CD14-positive monocyte (primary cell): ENCODE results near the gene IGFN1. TPM values are rescaled to one million over a fixed set of nuclear protein-coding genes. Genes with fewer than 3 reads are reported as not detected.

Experiments
- DNase-seq, 3 donors: peaks; one replicate each; pipeline ENCODE4 v3.0.0-alpha.2; 2011 to 2022
- H2AFZ ChIP-seq: 2 replicates; pipeline ENCODE4 v1.6.0; 2012; ENCODE audit warnings: mild to moderate bottlenecking, low read depth, low read length, inconsistent platforms; ENCODE audit not compliant: insufficient read depth, poor library complexity, severe bottlenecking
- H3K27ac ChIP-seq, 2 donors: 1 replicate in 1 of 2; 2 replicates in 1 of 2; pipeline ENCODE4 v1.5.1; 2012 to 2013; ENCODE audit warnings: low read length in 2 of 2, control low read depth in 1 of 2, inconsistent platforms in 1 of 2, low read depth in 1 of 2, mild to moderate bottlenecking in 1 of 2
- H3K27me3 ChIP-seq, 2 donors: one replicate each; pipeline versions ENCODE4 v1.6.0 to v1.6.1; 2011 to 2013; ENCODE audit warnings: low read length in 2 of 2; ENCODE audit not compliant: control insufficient read depth in 2 of 2, insufficient read depth in 2 of 2
- H3K36me3 ChIP-seq, 2 donors: replicated peaks in 1 of 2; 1 replicate in 1 of 2; 2 replicates in 1 of 2; pipeline versions ENCODE4 v1.5.1 to v1.6.1; 2012 to 2013; ENCODE audit warnings: low read length in 2 of 2, control low read depth in 1 of 2, inconsistent platforms in 1 of 2, mild to moderate bottlenecking in 1 of 2; ENCODE audit not compliant: insufficient read depth in 2 of 2, control insufficient read depth in 1 of 2
- H3K4me1 ChIP-seq, 2 donors: 1 replicate in 1 of 2; 2 replicates in 1 of 2; pipeline versions ENCODE4 v1.5.1 to v1.6.1; 2012 to 2013; ENCODE audit warnings: low read length in 2 of 2, control low read depth in 1 of 2, inconsistent platforms in 1 of 2, mild to moderate bottlenecking in 1 of 2, moderate library complexity in 1 of 2; ENCODE audit not compliant: insufficient read depth in 2 of 2, control insufficient read depth in 1 of 2
- H3K4me2 ChIP-seq: replicated peaks from 2 replicates; pipeline ENCODE3; 2012; ENCODE audit warnings: low read length, moderate library complexity, mild to moderate bottlenecking; ENCODE audit not compliant: poor library complexity, severe bottlenecking; ENCODE audit errors: extremely low read depth
- H3K4me3 ChIP-seq, 3 experiments: fragments of 200-600 bp in 1 of 3; sonication (generic) in 1 of 3; replicated peaks in 1 of 3; 1 replicate in 2 of 3; 2 replicates in 1 of 3; pipeline ENCODE4 v1.5.1; 2011 to 2013; ENCODE audit warnings: low read length in 3 of 3, mild to moderate bottlenecking in 3 of 3, control low read depth in 2 of 3, low read depth in 2 of 3, inconsistent platforms in 1 of 3, moderate library complexity in 1 of 3
- H3K79me2 ChIP-seq: 2 replicates; pipeline ENCODE4 v1.6.0; 2012; ENCODE audit warnings: mild to moderate bottlenecking, control low read depth, inconsistent platforms, low read length, moderate library complexity; ENCODE audit not compliant: insufficient read depth
- H3K9ac ChIP-seq: 2 replicates; pipeline ENCODE4 v1.6.0; 2017; ENCODE audit warnings: low read length, mild to moderate bottlenecking; ENCODE audit not compliant: insufficient read depth, poor library complexity, severe bottlenecking
- H3K9me3 ChIP-seq, 2 donors: replicated peaks in 1 of 2; 1 replicate in 1 of 2; 2 replicates in 1 of 2; pipeline versions ENCODE4 v1.5.1 to v1.6.1; 2012 to 2013; ENCODE audit warnings: low read length in 2 of 2, control low read depth in 1 of 2; ENCODE audit not compliant: control insufficient read depth in 1 of 2, insufficient read depth in 1 of 2
- H4K20me1 ChIP-seq: 2 replicates; pipeline ENCODE4 v1.6.0; 2012; ENCODE audit warnings: mild to moderate bottlenecking, low read length, control low read depth, moderate library complexity; ENCODE audit not compliant: insufficient read depth
- H3K27ac Mint-ChIP-seq, 7 donors: one replicate each; pipeline ENCODE4 v1.8.0; 2020; ENCODE audit warnings: mild to moderate bottlenecking in 7 of 7, mixed read lengths in 7 of 7, moderate library complexity in 6 of 7, inconsistent platforms in 2 of 7
- H3K27me3 Mint-ChIP-seq, 3 donors: one replicate each; pipeline ENCODE4 v1.8.0; 2021 to 2022; ENCODE audit warnings: low read depth in 3 of 3, mild to moderate bottlenecking in 3 of 3, mixed read lengths in 3 of 3, moderate library complexity in 3 of 3, inconsistent platforms in 1 of 3
- H3K36me3 Mint-ChIP-seq, 2 donors: one replicate each; pipeline ENCODE4 v1.8.0; 2020; ENCODE audit warnings: mixed read lengths in 2 of 2, inconsistent platforms in 1 of 2, mild to moderate bottlenecking in 1 of 2
- H3K4me1 Mint-ChIP-seq: one replicate; pipeline ENCODE4 v1.8.0; 2020; ENCODE audit warnings: mild to moderate bottlenecking, mixed read lengths
- H3K4me3 Mint-ChIP-seq, 2 donors: one replicate each; pipeline ENCODE4 v1.8.0; 2020; ENCODE audit warnings: mild to moderate bottlenecking in 2 of 2, mixed read lengths in 2 of 2, moderate library complexity in 1 of 2
- H3K9me3 Mint-ChIP-seq, 7 donors: one replicate each; pipeline ENCODE4 v1.8.0; 2020 to 2022; ENCODE audit warnings: mixed read lengths in 7 of 7, mild to moderate bottlenecking in 6 of 7, moderate library complexity in 6 of 7, inconsistent platforms in 2 of 7
- WGBS: methylation state at CpG from one replicate; pipeline ENCODE4 v1.1.5; 2013; ENCODE audit warnings: missing lambda C conversion rate; ENCODE audit not compliant: insufficient coverage; 5-methylcytosine and 5-hydroxymethylcytosine counted together
- intact Hi-C, 2 donors: fragments of 100-400 bp; cut with micrococcal nuclease; formaldehyde crosslinking; loops; one replicate each; pipeline versions ENCODE4 v1.15.0 to v1.15.1; 2023
- polyA plus RNA-seq, 3 donors: library from polyadenylated mRNA; depleted of rRNA in 1 of 3; unstranded in 2 of 3; stranded (reverse) in 1 of 3; fragments of 300-500 nt in 2 of 3; fragments of >200 nt in 1 of 3; fragmentation: Illumina TruSeq in 2 of 3; gene quantifications; 1 replicate in 2 of 3; 2 replicates in 1 of 3; pipeline ENCODE4 v1.2.3, GENCODE V29; 2012 to 2021
- TF ChIP-seq, protein P1 (sequence below): fragments of 200-600 bp; IDR thresholded peaks from one replicate; pipeline ENCODE4 v1.8.0; 2022; ENCODE audit warnings: antibody characterized with exemption, mild to moderate bottlenecking

Gene IGFN1
- polyA plus RNA-seq, 3 donors: not detected

DNA sequence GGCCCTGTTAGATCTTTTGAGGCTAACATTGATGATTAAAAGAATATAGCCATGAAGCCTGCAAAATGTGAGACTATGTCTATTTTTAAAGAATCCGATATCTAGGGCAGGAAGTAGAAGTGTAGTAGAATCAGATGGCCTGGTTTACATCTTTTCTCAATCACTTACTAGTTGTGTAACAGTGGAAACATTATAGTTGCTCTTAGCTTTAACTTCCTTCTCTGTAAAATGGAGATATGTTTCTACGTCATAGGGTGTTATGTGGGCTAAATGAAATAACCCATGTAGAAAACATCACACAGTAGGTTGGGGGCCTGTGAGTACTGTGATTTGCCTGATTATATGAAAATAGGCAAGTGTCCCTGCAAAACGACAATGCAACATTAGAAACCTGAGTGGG is 4.4 kb upstream of the IGFN1 start:
- H3K27me3 ChIP-seq: peaks cover 0 to 4% of the 10 kb centered on the region in 2 donors
- no peak overlapping the region for H3K4me3 ChIP-seq
- no peak overlapping the region for H3K9ac ChIP-seq
- peak in 2 of 3 donors; percentile 23 to 61 for DNase-seq
- H3K4me3 Mint-ChIP-seq: no peak overlapping the region
- peaks cover 8% of the 10 kb centered on the region for H3K4me1 Mint-ChIP-seq
- H3K27ac Mint-ChIP-seq: no peak overlapping the region
- WGBS: 100% methylated on average over 1 of the region's 3 CpGs
- no peaks in the 10 kb centered on the region for H3K9me3 ChIP-seq
- H4K20me1 ChIP-seq: no peaks in the 10 kb centered on the region
- H3K4me2 ChIP-seq: no peak overlapping the region
- TF ChIP-seq, protein P1, sequence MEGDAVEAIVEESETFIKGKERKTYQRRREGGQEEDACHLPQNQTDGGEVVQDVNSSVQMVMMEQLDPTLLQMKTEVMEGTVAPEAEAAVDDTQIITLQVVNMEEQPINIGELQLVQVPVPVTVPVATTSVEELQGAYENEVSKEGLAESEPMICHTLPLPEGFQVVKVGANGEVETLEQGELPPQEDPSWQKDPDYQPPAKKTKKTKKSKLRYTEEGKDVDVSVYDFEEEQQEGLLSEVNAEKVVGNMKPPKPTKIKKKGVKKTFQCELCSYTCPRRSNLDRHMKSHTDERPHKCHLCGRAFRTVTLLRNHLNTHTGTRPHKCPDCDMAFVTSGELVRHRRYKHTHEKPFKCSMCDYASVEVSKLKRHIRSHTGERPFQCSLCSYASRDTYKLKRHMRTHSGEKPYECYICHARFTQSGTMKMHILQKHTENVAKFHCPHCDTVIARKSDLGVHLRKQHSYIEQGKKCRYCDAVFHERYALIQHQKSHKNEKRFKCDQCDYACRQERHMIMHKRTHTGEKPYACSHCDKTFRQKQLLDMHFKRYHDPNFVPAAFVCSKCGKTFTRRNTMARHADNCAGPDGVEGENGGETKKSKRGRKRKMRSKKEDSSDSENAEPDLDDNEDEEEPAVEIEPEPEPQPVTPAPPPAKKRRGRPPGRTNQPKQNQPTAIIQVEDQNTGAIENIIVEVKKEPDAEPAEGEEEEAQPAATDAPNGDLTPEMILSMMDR: no peak
- no peaks in the 10 kb centered on the region for H3K4me1 ChIP-seq
- no peaks in the 10 kb centered on the region for H3K79me2 ChIP-seq
- H2AFZ ChIP-seq: no peak overlapping the region
- H3K27me3 Mint-ChIP-seq: peaks cover 12 to 21% (median 13%) of the 10 kb centered on the region in 3 donors
- H3K27ac ChIP-seq: no peak overlapping the region
- H3K9me3 Mint-ChIP-seq: peaks cover 0 to 3% (median 0%) of the 10 kb centered on the region in 7 donors
- no peaks in the 10 kb centered on the region for H3K36me3 Mint-ChIP-seq
- H3K36me3 ChIP-seq: no peaks in the 10 kb centered on the region
- intact Hi-C loops: no loop called here

DNA sequence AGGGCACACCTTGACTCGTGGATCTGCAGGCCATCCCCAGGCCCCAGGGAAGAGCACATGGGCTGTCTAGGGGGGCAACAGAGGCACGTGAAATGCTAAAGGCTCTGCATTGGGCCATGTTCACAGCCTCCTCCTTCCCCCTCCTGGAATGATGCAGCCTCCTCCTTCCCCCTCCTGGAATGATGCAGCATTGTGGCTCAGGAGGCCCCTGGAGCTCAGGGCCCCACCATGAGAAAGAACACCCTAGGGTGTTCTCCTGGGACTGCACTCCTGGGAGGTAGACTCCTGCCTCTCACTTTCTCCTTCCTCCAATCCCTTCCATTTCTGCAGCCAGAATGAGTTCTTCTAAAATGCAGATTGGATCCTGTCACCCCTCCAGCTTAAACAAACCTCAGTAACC is 1.5 kb upstream of the IGFN1 start:
- H3K27me3 Mint-ChIP-seq: peaks cover 17 to 24% (median 17%) of the 10 kb centered on the region in 3 donors
- no peak overlapping the region for H3K4me2 ChIP-seq
- no peak overlapping the region for H3K27ac ChIP-seq
- no peak overlapping the region for H3K27ac Mint-ChIP-seq
- H3K79me2 ChIP-seq: no peaks in the 10 kb centered on the region
- WGBS: 85% methylated on average over 2 of the region's 2 CpGs
- no peak for DNase-seq
- intact Hi-C loops: no loop called here
- no peaks in the 10 kb centered on the region for H3K4me1 ChIP-seq
- TF ChIP-seq, protein P1: no peak
- no peak overlapping the region for H2AFZ ChIP-seq
- peak overlapping the region; percentile 2 to 13 for H3K4me3 Mint-ChIP-seq
- H3K36me3 Mint-ChIP-seq: no peaks in the 10 kb centered on the region
- peaks cover 0 to 6% of the 10 kb centered on the region in 2 donors for H3K27me3 ChIP-seq
- H3K4me1 Mint-ChIP-seq: peaks cover 4% of the 10 kb centered on the region
- H3K36me3 ChIP-seq: no peaks in the 10 kb centered on the region
- H4K20me1 ChIP-seq: no peaks in the 10 kb centered on the region
- H3K4me3 ChIP-seq: no peak overlapping the region
- peaks cover 0 to 2% (median 0%) of the 10 kb centered on the region in 7 donors for H3K9me3 Mint-ChIP-seq
- no peaks in the 10 kb centered on the region for H3K9me3 ChIP-seq
- H3K9ac ChIP-seq: no peak overlapping the region
